Measurements from ENCODE around the gene SERTAD1. TPM values are rescaled to one million over a fixed set of nuclear protein-coding genes. Genes with fewer than 3 reads are reported as not detected.

Gene SERTAD1
- total and polyA plus RNA-seq, 2 of the 8 experiments (the other 6 are each of a cell fraction or from before 2014, with no cell fraction given): 5.4 to 6.6 TPM

DNA sequence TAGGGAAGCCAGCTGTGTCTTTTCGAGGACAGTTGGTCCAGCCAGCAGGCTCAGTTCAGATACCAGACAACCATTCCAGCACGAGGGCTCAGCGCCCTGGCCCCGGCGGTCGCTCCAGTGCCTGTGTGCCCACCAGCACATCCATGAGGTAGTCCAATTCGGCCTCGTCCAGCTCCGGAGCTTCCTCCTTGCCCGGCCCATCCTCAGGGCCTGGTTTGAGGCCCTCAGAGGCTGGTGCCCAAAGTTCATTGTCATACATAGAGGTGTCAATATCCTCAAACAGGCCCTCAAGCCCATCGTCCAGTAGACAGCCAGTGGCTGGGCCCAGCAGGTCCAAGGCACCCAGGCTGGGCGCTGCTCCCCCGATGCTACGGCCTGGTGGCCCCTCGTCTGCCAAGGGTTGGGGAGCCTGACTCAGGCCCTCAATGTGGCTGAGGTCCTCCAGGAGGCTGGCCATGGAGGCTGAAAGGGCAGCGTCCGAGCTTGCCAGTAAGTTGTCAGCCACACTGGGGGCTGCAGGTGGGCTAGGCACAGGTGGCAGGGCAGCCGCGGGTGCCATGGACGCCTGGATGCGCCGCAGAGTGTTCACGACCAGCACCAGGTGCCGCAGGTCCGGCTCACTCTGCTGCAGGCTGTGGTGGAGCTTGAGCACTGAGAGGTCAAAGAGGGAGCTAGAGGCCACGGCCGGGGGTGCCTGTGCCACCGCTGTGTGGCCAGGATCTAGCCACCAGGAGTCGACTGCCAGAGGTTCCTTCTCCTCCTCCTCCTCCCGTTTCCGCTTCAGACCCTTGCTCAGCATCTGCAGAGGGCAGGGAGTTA is 2.8 kb downstream of the SERTAD1 start:
- FAIRE-seq: no peak
- CTCF ChIA-PET (ENCODE audit: partially characterized antibody): interaction anchor here (0.5 to 3.3 kb wide), 9 partner anchors 9 to 184 kb away, joined by 3 to 16 read pairs (median 5); partner anchors contain the start of gene SERTAD3
- Histone ChIP-seq H2BK12ac (ENCODE audit: low read depth, low read length) (no peak overlapping the region), H3K9me3 (ENCODE audit: insufficient read depth in 2 of 2, low read depth in 1 of 2, low read length in 1 of 2) (no peaks in the 10 kb centered on the region), H2BK120ac (replicated peaks; ENCODE audit: low read depth, low read length) (no peak overlapping the region), H3K4me1 (replicated peaks in 1 of 4; ENCODE audit: control insufficient read depth in 3 of 4, insufficient read depth in 4 of 4, low read length in 3 of 4) (peaks cover 0 to 6% (median 4%) of the 10 kb centered on the region in 4 experiments; a peak in 4 of 7 replicates), H3K14ac (ENCODE audit: insufficient read length) (no peak overlapping the region), H2BK5ac (ENCODE audit: low read depth, low read length) (no peak overlapping the region), H3K9ac (replicated peaks in 1 of 4; ENCODE audit: extremely low read depth in 1 of 4, low read depth in 3 of 4, low read length in 3 of 4) (0 out of 7 replicates have a peak overlapping the region, but pooled peaks of 1 of the 4 experiments have one; percentile 20), H3K18ac (ENCODE audit: extremely low read depth, low read length) (no peak overlapping the region), H4K5ac (ENCODE audit: insufficient read length, low read depth, low read length) (no peak overlapping the region), H3K27ac (ENCODE audit: low read depth, low read length) (no peak overlapping the region), H3K79me1 (ENCODE audit: low read depth, low read length) (no peaks in the 10 kb centered on the region; the same call in 1 of the 2 replicates), H3K27me3 (replicated peaks in 1 of 4; ENCODE audit: control insufficient read depth in 3 of 4, extremely low read depth in 1 of 4, insufficient read depth in 3 of 4, low read length in 3 of 4) (no peaks in the 10 kb centered on the region; a peak in 1 of 7 replicates), H3K56ac (replicated peaks; ENCODE audit: insufficient read length, low read depth, low read length) (no peak overlapping the region), H3K4me2 (ENCODE audit: insufficient read depth in 1 of 2, low read depth in 2 of 2, low read length in 2 of 2) (no peak overlapping the region), H2BK20ac (ENCODE audit: low read length) (no peak overlapping the region), H3K36me3 (ENCODE audit: control insufficient read depth in 2 of 4, insufficient read depth in 4 of 4, low read length in 3 of 4) (peaks cover 0 to 2% (median 0%) of the 10 kb centered on the region in 4 experiments; a peak in 2 of 8 replicates), H2AK5ac (ENCODE audit: low read depth, low read length) (peak overlapping the region; percentile 86; the same call in 1 of the 2 replicates), H4K91ac (replicated peaks; ENCODE audit: insufficient read length, low read length) (peak overlapping the region; percentile 31), H4K20me1 (replicated peaks in 1 of 2; ENCODE audit: control insufficient read depth in 1 of 2, insufficient read depth in 2 of 2, low read length in 2 of 2) (no peaks in the 10 kb centered on the region), H3K4me3 (ENCODE audit: extremely low read depth in 1 of 4, insufficient read depth in 2 of 4, low read depth in 3 of 4, low read length in 4 of 4) (no peak overlapping the region), H3K4ac (replicated peaks; ENCODE audit: insufficient read length, low read depth, low read length) (no peak overlapping the region), H3K23me2 (ENCODE audit: low read depth, low read length) (peaks cover 12% of the 10 kb centered on the region), H4K8ac (ENCODE audit: extremely low read depth, insufficient read depth, low read length) (peak overlapping the region; percentile 75), H2AFZ (ENCODE audit: low read length) (no peak overlapping the region), H2BK15ac (ENCODE audit: low read length) (peak overlapping the region; percentile 61; the same call in 1 of the 2 replicates), H3K23ac (ENCODE audit: insufficient read length) (no peak overlapping the region), H3K79me2 (ENCODE audit: control insufficient read depth in 1 of 2, insufficient read depth in 2 of 2, low read length in 2 of 2) (no peaks in the 10 kb centered on the region)
- 91% methylated on average over 29 of the region's 31 CpGs; no CpG with 5 or more reads in 1 of the 2 experiments for WGBS, 2 experiments (ENCODE audit: extremely low coverage in 1 of 2, insufficient coverage in 1 of 2, insufficient read length in 1 of 2, insufficient replicate concordance in 2 of 2, low coverage in 1 of 2, low lambda C conversion rate in 2 of 2, missing lambda C conversion rate in 1 of 2)
- DNase-seq (ENCODE audit: low read depth in 1 of 2, low spot score in 2 of 2): no peak
- POLR2A ChIA-PET (ENCODE audit: partially characterized antibody): interaction anchor here (0.8 to 3.1 kb wide), 6 partner anchors 10 to 30 kb away, joined by 3 to 20 read pairs (median 4); partner anchors contain the start of gene SERTAD3
- TF ChIP-seq CBX8 (IDR thresholded peaks at IDR 0.05; ENCODE audit: borderline replicate concordance, low read depth, low read length) (no peak), EP300 (IDR thresholded peaks at IDR 0.05; ENCODE audit: borderline replicate concordance in 1 of 2, low read depth in 2 of 2, low read length in 2 of 2) (no peak), NRF1 (IDR thresholded peaks at IDR 0.05; ENCODE audit: low read depth, low read length) (no peak), SP2 (IDR thresholded peaks at IDR 0.05; ENCODE audit: low read length) (no peak), SAP30 (IDR thresholded peaks at IDR 0.05; ENCODE audit: insufficient read depth, insufficient replicate concordance, low read length) (no peak)
